NK-92 treated with Interleukin-12 subunit alpha and Interleukin-12 subunit beta, amount 100 ng/mL, for 24 hours (cell line): Measurements from ENCODE around the gene BHLHE40.
"Not testable (repeated sequence)": the region's sequence is repeated elsewhere in the genome, so short reads cannot be mapped to it uniquely, and the experiment has no call there.

Experiments
- DNase-seq: peaks from one replicate; lab custom pipeline; 2025; lab: John Stamatoyannopoulos, UW

BHLHE40 gene

GRCh38 chr3:4961865-4962264 is 17.4 kb upstream of the BHLHE40 start:
- not testable (repeated sequence) for DNase-seq

GRCh38 chr3:4963669-4964570 is 15.3 kb upstream of the BHLHE40 start:
- no peak for DNase-seq

GRCh38 chr3:4966006-4966405 is 13.2 kb upstream of the BHLHE40 start:
- not testable (repeated sequence) for DNase-seq

GRCh38 chr3:4967683-4968082 is 11.6 kb upstream of the BHLHE40 start:
- not testable (repeated sequence) for DNase-seq

- not testable (repeated sequence) for DNase-seq
Measured at GRCh38 chr3:4971437-4971836, 7.8 kb upstream of the BHLHE40 start.

GRCh38 chr3:4971838-4972237 is 7.4 kb upstream of the BHLHE40 start:
- no peak for DNase-seq

GRCh38 chr3:4972652-4973643 is 6.3 kb upstream of the BHLHE40 start:
- no peak for DNase-seq

- no peak for DNase-seq
Measured at GRCh38 chr3:4974154-4974553, 5.1 kb upstream of the BHLHE40 start.

GRCh38 chr3:4976109-4976508 is 3.1 kb upstream of the BHLHE40 start:
- DNase-seq, result no peak

GRCh38 chr3:4977001-4977852 is 2.0 kb upstream of the BHLHE40 start:
- DNase-seq, result no peak

- no peak for DNase-seq
Measured at GRCh38 chr3:4977853-4978203, 1.4 kb upstream of the BHLHE40 start.

GRCh38 chr3:4978204-4978965 is 852 bp upstream of the BHLHE40 start:
- DNase-seq, result peak; percentile 98

- peak; percentile 98 for DNase-seq
Measured at GRCh38 chr3:4978966-4979427, 240 bp upstream of the BHLHE40 start.

GRCh38 chr3:4980229-4981203 is 1.3 kb downstream of the BHLHE40 start:
- DNase-seq, result peak; percentile 75

- no peak for DNase-seq
Measured at GRCh38 chr3:4981294-4981664, 2.0 kb downstream of the BHLHE40 start.

- DNase-seq, result no peak
Measured at GRCh38 chr3:4981665-4982494, 2.6 kb downstream of the BHLHE40 start.

- no peak for DNase-seq
Measured at GRCh38 chr3:4982773-4983738, 3.8 kb downstream of the BHLHE40 start.
